GM19324 (cell line): ENCODE data around the gene NUP210.
"Not testable (repeated sequence)": the region's sequence is repeated elsewhere in the genome, so short reads cannot be mapped to it uniquely, and the experiment has no call there.

ENCODE experiments used
- ATAC-seq: cut with Tn5 transposase; IDR thresholded peaks from one replicate; pipeline ENCODE4 v1.9.1; 2021; ENCODE audit warnings: mild to moderate bottlenecking, moderate library complexity; ENCODE audit not compliant: unreplicated experiment, low FRiP score

Gene NUP210

GRCh38 chr3:13420045-13420830 is at the start of gene NUP210:
TSS of gene NUP210 (minus strand) at chr3:13420322. CDS start at chr3:13420226, 96 bp downstream.
- peak; percentile 67 for ATAC-seq

GRCh38 chr3:13466781-13467180 is 46.7 kb upstream of the NUP210 start:
- ATAC-seq: no peak

GRCh38 chr3:13465236-13465873 is 45.2 kb upstream of the NUP210 start:
- ATAC-seq: no peak

GRCh38 chr3:13463618-13464400 is 43.7 kb upstream of the NUP210 start:
- no peak for ATAC-seq

- no peak for ATAC-seq
These were observed 42.7 kb upstream of the NUP210 start for GRCh38 chr3:13462822-13463221.

GRCh38 chr3:13462125-13462629 is 42.1 kb upstream of the NUP210 start:
- no peak for ATAC-seq

- ATAC-seq: no peak
These were observed 41.3 kb upstream of the NUP210 start for GRCh38 chr3:13461169-13462124.

GRCh38 chr3:13460341-13460736 is 40.2 kb upstream of the NUP210 start:
- ATAC-seq: no peak

GRCh38 chr3:13459605-13460340 is 39.7 kb upstream of the NUP210 start:
- no peak for ATAC-seq

GRCh38 chr3:13457593-13457992 is 37.5 kb upstream of the NUP210 start:
- no peak for ATAC-seq

GRCh38 chr3:13455644-13456043 is 35.5 kb upstream of the NUP210 start:
- no peak for ATAC-seq

- no peak for ATAC-seq
These were observed 32.6 kb upstream of the NUP210 start for GRCh38 chr3:13452490-13453335.

GRCh38 chr3:13451301-13451673 is 31.2 kb upstream of the NUP210 start:
- no peak for ATAC-seq

GRCh38 chr3:13442882-13443281 is 22.8 kb upstream of the NUP210 start:
- ATAC-seq: not testable (repeated sequence)

GRCh38 chr3:13440204-13440817 is 20.2 kb upstream of the NUP210 start:
- no peak for ATAC-seq

GRCh38 chr3:13436213-13436612 is 16.1 kb upstream of the NUP210 start:
- not testable (repeated sequence) for ATAC-seq

- ATAC-seq: no peak
These were observed 13.8 kb upstream of the NUP210 start for GRCh38 chr3:13433912-13434311.

- ATAC-seq: no peak
These were observed 12.0 kb upstream of the NUP210 start for GRCh38 chr3:13432093-13432492.
